Sigmoid colon (tissue), 7 donors: Measurements from ENCODE around the gene ANKRD33B. TPM values are rescaled to one million over a fixed set of nuclear protein-coding genes. Genes with fewer than 3 reads are reported as not detected.

Source experiments
- DNase-seq: peaks from one replicate; pipeline ENCODE4 v3.0.0-alpha.2; 2019
- H3K27ac ChIP-seq, 4 donors: fragments of 200-600 bp; sonication (generic); one replicate each; pipeline ENCODE4 v1.5.1; 2016 to 2019; ENCODE audit warnings: mild to moderate bottlenecking in 1 of 4
- H3K27me3 ChIP-seq, 3 donors: fragments of 200-600 bp; sonication (generic); one replicate each; pipeline ENCODE4 v1.5.1; 2019; ENCODE audit warnings: mild to moderate bottlenecking in 1 of 3
- H3K36me3 ChIP-seq, 4 donors: fragments of 200-600 bp; sonication (generic); one replicate each; pipeline ENCODE4 v1.5.1; 2016 to 2019
- H3K4me1 ChIP-seq, 4 donors: fragments of 200-600 bp; sonication (generic); one replicate each; pipeline ENCODE4 v1.5.1; 2017 to 2019
- H3K4me3 ChIP-seq, 4 donors: fragments of 200-600 bp; sonication (generic); one replicate each; pipeline ENCODE4 v1.5.1; 2017 to 2019; ENCODE audit warnings: mild to moderate bottlenecking in 2 of 4, moderate library complexity in 1 of 4
- H3K9me3 ChIP-seq, 4 donors: fragments of 200-600 bp in 3 of 4; sonication (generic) in 3 of 4; one replicate each; pipeline versions ENCODE4 v1.5.1 to v1.6.1; 2013 to 2019
- EP300 ChIP-seq, 4 donors: sonication (generic); formaldehyde crosslinking; IDR thresholded peaks; one replicate each; pipeline ENCODE4 v1.6.1; 2017; ENCODE audit warnings: antibody characterized with exemption in 4 of 4
- POLR2A ChIP-seq, 2 donors: fragments of 450-650 bp; IDR thresholded peaks; one replicate each; pipeline ENCODE4 v1.6.1; 2016; ENCODE audit warnings: antibody characterized with exemption in 2 of 2, mild to moderate bottlenecking in 2 of 2, moderate library complexity in 2 of 2
- POLR2AphosphoS5 ChIP-seq, 4 donors: sonication (generic); formaldehyde crosslinking; IDR thresholded peaks; one replicate each; pipeline ENCODE4 v1.6.1; 2017; ENCODE audit warnings: antibody characterized with exemption in 4 of 4
- WGBS, 2 donors: extraction: QIAGEN DNeasy Blood & Tissue Kit; methylation state at CpG; one replicate each; pipeline ENCODE4 v1.1.7; 2013; 5-methylcytosine and 5-hydroxymethylcytosine counted together
- intact Hi-C: fragments of 100-400 bp; cut with DNase I; formaldehyde crosslinking; loops from one replicate; pipeline ENCODE4 v1.15.1; 2023
- polyA plus RNA-seq, 3 donors: library from polyadenylated mRNA; stranded (reverse); fragments of 200-250 nt; gene quantifications; one replicate each; pipeline ENCODE4 v1.2.3, GENCODE V29; 2013
- total RNA-seq, 4 donors: library from RNA; depleted of rRNA; stranded (reverse); fragments of >200 nt; gene quantifications; one replicate each; pipeline ENCODE4 v1.1.0, GENCODE V29; 2016
- TF ChIP-seq, protein P1 (sequence below), 4 experiments: fragments of 450-650 bp in 3 of 4; fragments of 200-600 bp in 1 of 4; IDR thresholded peaks; one replicate each; pipeline ENCODE4 v1.5.1; 2016 to 2019; ENCODE audit warnings: antibody characterized with exemption in 4 of 4, mild to moderate bottlenecking in 3 of 4, moderate library complexity in 2 of 4
- donor health status: healthy with polysubstance abuse.
- donor health status: Bipolar disorder and iron deficiency.
- donor health status: healthy.

Gene ANKRD33B
- total and polyA plus RNA-seq, 7 donors = 0.23 to 4.6 (median 2.7) TPM

DNA sequence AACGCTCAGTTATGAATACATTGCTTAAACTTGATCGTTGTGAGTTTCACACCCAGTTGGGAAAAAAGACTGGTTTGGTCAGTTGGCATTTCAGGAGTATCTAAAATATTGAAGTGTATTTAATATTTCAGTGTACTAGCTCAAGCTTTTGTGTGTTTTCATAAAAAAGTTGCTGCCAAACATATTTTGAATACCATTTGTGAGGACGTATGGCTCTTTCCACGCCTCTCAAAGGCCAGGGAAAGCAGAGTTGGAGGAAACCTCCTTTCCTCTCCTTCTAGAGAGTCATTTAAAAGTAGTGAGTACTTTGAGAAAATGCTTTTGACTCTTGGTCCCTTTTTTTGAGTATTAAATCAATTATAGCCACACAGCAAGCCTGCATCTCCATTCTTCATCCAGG lies 43.2 kb upstream of the ANKRD33B start:
- Histone ChIP-seq H3K36me3 (no peaks in the 10 kb centered on the region), H3K27ac (no peak overlapping the region), H3K9me3 (no peaks in the 10 kb centered on the region), H3K27me3 (peaks cover 0 to 8% (median 0%) of the 10 kb centered on the region in 3 donors), H3K4me1 (no peaks in the 10 kb centered on the region), H3K4me3 (no peak overlapping the region)
- TF ChIP-seq EP300 (IDR thresholded peaks at IDR 0.05) (no peak), POLR2AphosphoS5 (IDR thresholded peaks at IDR 0.05) (no peak), POLR2A (IDR thresholded peaks at IDR 0.05) (no peak)
- TF ChIP-seq, protein P1, sequence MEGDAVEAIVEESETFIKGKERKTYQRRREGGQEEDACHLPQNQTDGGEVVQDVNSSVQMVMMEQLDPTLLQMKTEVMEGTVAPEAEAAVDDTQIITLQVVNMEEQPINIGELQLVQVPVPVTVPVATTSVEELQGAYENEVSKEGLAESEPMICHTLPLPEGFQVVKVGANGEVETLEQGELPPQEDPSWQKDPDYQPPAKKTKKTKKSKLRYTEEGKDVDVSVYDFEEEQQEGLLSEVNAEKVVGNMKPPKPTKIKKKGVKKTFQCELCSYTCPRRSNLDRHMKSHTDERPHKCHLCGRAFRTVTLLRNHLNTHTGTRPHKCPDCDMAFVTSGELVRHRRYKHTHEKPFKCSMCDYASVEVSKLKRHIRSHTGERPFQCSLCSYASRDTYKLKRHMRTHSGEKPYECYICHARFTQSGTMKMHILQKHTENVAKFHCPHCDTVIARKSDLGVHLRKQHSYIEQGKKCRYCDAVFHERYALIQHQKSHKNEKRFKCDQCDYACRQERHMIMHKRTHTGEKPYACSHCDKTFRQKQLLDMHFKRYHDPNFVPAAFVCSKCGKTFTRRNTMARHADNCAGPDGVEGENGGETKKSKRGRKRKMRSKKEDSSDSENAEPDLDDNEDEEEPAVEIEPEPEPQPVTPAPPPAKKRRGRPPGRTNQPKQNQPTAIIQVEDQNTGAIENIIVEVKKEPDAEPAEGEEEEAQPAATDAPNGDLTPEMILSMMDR (IDR thresholded peaks at IDR 0.05) = no peak
- no peak for DNase-seq
- 83 to 85% methylated on average over 4 of the region's 4 CpGs for WGBS, 2 donors
- intact Hi-C loops = no loop called here

DNA sequence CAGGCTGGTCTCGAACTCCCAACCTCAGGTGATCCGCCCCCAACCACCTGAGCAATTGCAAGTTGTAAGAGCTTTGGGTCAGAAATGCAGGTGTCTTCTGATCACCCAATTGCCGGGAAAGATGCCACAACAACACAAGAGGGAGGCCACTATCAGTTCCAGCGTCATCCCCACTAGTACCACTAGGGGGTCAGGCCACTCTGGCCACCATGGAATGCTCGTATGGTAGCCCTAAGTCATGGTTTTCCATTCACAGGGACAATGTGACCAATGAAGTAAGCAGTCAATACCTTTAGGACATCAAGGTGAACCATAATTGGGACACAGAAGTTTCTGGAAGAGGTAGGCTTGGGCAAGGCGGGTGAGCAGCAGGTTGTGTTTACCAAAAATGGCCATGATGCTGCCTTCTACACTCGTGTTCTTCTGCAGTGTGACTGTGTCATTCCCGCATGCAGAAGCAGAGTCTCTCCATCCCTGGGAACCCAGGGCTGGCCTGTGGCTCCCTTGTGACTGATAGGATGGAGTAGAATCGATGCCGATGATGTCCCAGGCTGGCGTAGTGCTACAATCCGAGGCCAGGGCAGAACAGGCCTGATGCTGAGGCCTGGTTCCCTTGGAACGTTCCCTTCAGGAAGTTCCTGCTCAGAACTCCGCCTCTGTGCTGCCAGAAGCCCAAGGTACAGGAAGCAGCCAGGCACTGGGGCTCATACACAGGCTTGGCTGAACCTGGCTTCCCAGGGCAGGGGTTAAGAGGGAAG lies 42.2 kb upstream of the ANKRD33B start:
- 91% methylated on average over 14 of the region's 14 CpGs for WGBS, 2 donors
- no peak for DNase-seq

DNA sequence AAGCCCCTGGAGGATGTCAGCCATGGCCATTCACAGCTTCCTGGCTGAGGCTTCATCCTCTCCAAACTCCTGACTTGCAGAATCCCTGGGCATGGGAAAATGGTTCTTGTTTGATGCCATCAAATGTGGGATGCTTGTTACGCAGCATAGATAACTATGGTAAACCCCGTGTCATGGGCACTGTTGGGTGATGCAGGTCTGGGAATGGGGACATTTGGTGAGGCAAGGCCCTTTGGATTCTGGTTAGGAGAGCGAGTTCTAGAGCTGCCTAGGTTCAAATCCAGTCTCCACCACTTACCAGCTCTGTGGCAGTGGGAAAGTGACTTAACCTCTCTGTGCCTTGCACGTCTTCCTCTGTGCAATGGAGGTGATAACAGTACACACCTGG lies 41.7 kb upstream of the ANKRD33B start:
- H3K27me3 ChIP-seq = no peaks in the 10 kb centered on the region
- no peaks in the 10 kb centered on the region for H3K36me3 ChIP-seq
- TF ChIP-seq POLR2AphosphoS5 (IDR thresholded peaks at IDR 0.05) (no peak), POLR2A (IDR thresholded peaks at IDR 0.05) (no peak), EP300 (IDR thresholded peaks at IDR 0.05) (no peak)
- TF ChIP-seq, protein P1 (IDR thresholded peaks at IDR 0.05) = no peak
- no peak overlapping the region for H3K4me3 ChIP-seq
- DNase-seq = no peak
- WGBS, 2 donors = 92 to 95% methylated on average over 4 of the region's 4 CpGs
- no peak overlapping the region for H3K27ac ChIP-seq
- H3K4me1 ChIP-seq = no peaks in the 10 kb centered on the region
- intact Hi-C loops = no loop called here
- no peaks in the 10 kb centered on the region for H3K9me3 ChIP-seq

More for the DNA sequence above, 42.2 kb upstream of the ANKRD33B start:
- intact Hi-C loops = no loop called here
- Histone ChIP-seq H3K36me3 (no peaks in the 10 kb centered on the region), H3K27ac (no peak overlapping the region), H3K27me3 (peaks cover 0 to 1% (median 0%) of the 10 kb centered on the region in 3 donors), H3K4me1 (no peaks in the 10 kb centered on the region), H3K9me3 (no peaks in the 10 kb centered on the region), H3K4me3 (no peak overlapping the region)
- TF ChIP-seq EP300 (IDR thresholded peaks at IDR 0.05) (no peak), POLR2A (IDR thresholded peaks at IDR 0.05) (no peak), POLR2AphosphoS5 (IDR thresholded peaks at IDR 0.05) (no peak)
- TF ChIP-seq, protein P1 (IDR thresholded peaks at IDR 0.05) = no peak

DNA sequence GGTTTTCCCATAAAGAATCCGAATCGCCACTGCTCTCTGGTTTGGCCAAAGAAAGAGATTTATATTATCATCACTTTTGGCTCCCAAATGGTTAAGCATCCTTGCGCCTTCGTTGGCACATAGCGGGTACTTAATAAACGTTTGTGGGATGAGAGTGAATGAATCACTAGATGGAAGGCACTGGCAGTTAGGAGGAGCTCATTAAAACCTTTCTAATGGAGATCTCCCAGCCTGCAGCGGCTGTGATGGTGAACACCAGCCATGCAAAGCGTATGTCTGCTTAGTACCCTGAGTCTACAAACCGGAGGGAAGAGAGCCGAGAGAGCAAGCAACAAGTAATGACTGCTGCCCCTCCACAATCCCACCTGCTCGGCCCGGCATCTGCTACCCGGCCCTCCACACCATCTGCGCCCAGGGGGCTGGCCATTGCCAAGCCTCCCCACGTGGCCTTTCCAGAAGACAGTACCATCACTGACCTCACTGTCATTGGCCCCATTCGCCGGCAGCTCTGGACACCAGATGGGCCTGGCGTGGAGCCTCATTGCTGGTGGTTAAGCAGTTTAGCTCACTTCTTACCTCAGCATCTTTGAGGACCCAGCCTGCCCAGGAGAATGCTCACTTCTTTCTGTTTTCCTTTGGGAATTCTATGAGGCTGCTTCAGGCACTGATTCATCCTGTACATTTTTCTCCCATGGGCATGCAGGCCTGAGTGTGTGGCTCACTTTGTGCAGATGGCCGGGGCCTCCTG lies 39.3 kb upstream of the ANKRD33B start:
- no peaks in the 10 kb centered on the region for H3K36me3 ChIP-seq
- no peak for TF ChIP-seq POLR2AphosphoS5 (IDR thresholded peaks at IDR 0.05)
- TF ChIP-seq, protein P1 (IDR thresholded peaks at IDR 0.05) = no peak
- TF ChIP-seq EP300 (IDR thresholded peaks at IDR 0.05) = no peak
- TF ChIP-seq POLR2A (IDR thresholded peaks at IDR 0.05) = no peak
- H3K27me3 ChIP-seq = no peaks in the 10 kb centered on the region
- no peak overlapping the region for H3K4me3 ChIP-seq
- 88 to 90% methylated on average over 19 of the region's 19 CpGs for WGBS, 2 donors
- no peaks in the 10 kb centered on the region for H3K4me1 ChIP-seq
- intact Hi-C loops = no loop called here
- DNase-seq = no peak
- no peak overlapping the region for H3K27ac ChIP-seq
- H3K9me3 ChIP-seq = no peaks in the 10 kb centered on the region
